Measurements from ENCODE around the gene NPY.

The NPY gene

GRCh38 chr7:24316340-24316739 lies 32.4 kb downstream of the NPY start:
- DNase-seq (ENCODE audit: low spot score), result no peak

- DNase-seq (ENCODE audit: low spot score), result no peak
Measured at GRCh38 chr7:24318326-24318725, 34.3 kb downstream of the NPY start.

- no peak for DNase-seq (ENCODE audit: low spot score)
Measured at GRCh38 chr7:24319209-24319608, 35.2 kb downstream of the NPY start.

- no peak for DNase-seq (ENCODE audit: low spot score)
Measured at GRCh38 chr7:24323961-24324480, 40.0 kb downstream of the NPY start.

- DNase-seq (ENCODE audit: low spot score), result no peak
Measured at GRCh38 chr7:24325708-24326107, 41.7 kb downstream of the NPY start.

GRCh38 chr7:24328050-24328449 lies 44.1 kb downstream of the NPY start:
- DNase-seq (ENCODE audit: low spot score), result no peak

GRCh38 chr7:24328894-24329293 lies 44.9 kb downstream of the NPY start:
- no peak for DNase-seq (ENCODE audit: low spot score)

GRCh38 chr7:24334012-24334411 lies 50.0 kb downstream of the NPY start:
- no peak for DNase-seq (ENCODE audit: low spot score)

GRCh38 chr7:24334627-24335026 lies 50.6 kb downstream of the NPY start:
- no peak for DNase-seq (ENCODE audit: low spot score)

- DNase-seq (ENCODE audit: low spot score), result peak; percentile 71
Measured at GRCh38 chr7:24336461-24336860, 52.5 kb downstream of the NPY start.

- no peak for DNase-seq (ENCODE audit: low spot score)
Measured at GRCh38 chr7:24337180-24337579, 53.2 kb downstream of the NPY start.

- DNase-seq (ENCODE audit: low spot score), result no peak
Measured at GRCh38 chr7:24339575-24339974, 55.6 kb downstream of the NPY start.

GRCh38 chr7:24340727-24341126 lies 56.7 kb downstream of the NPY start:
- DNase-seq (ENCODE audit: low spot score), result no peak
